ENCODE results near the gene TEN1. TPM values are rescaled to one million over a fixed set of nuclear protein-coding genes. Genes with fewer than 3 reads are reported as not detected.

TEN1 gene
- total and polyA plus RNA-seq, 9 of the 15 experiments (the other 6 are each of a cell fraction or from before 2014, with no cell fraction given), result 1.3 to 25.7 (median 10.1) TPM

GRCh38 chr17:75970011-75970523, 9.0 kb upstream of the TEN1 start (continued):
- peak; percentile 92 for TF ChIP-seq HES1 (IDR thresholded peaks at IDR 0.05; ENCODE audit: low read depth)
- TF ChIP-seq HDAC3 (IDR thresholded peaks at IDR 0.05; ENCODE audit: borderline replicate concordance, partially characterized antibody), result peak; percentile 83
- TF ChIP-seq E2F8 (IDR thresholded peaks at IDR 0.05; ENCODE audit: low read depth, partially characterized antibody), result peak; percentile 67
- TF ChIP-seq TAF9B (IDR thresholded peaks at IDR 0.05; ENCODE audit: partially characterized antibody), result no peak
- no peak for TF ChIP-seq ZNF655 (CRISPR knock-in tag; IDR thresholded peaks at IDR 0.05)
- peak; percentile 43; the same call in 1 of the 2 replicates for TF ChIP-seq BACH1 (tag; IDR thresholded peaks at IDR 0.05)
- TF ChIP-seq SPI1 (IDR thresholded peaks at IDR 0.05; ENCODE audit: borderline replicate concordance, low read depth, low read length), result peak; percentile 87
- TF ChIP-seq FOXM1 (IDR thresholded peaks at IDR 0.05; ENCODE audit: low read depth), result peak; percentile 91
- no peak for TF ChIP-seq FOXM1 (CRISPR knock-in tag; IDR thresholded peaks at IDR 0.05; ENCODE audit: low read depth)
- TF ChIP-seq SMARCC2 (IDR thresholded peaks at IDR 0.05; ENCODE audit: low read depth), result peak; percentile 94
- 0 out of 2 replicates have a peak, but pooled peaks have one; percentile 41 for TF ChIP-seq JUN (IDR thresholded peaks at IDR 0.05; ENCODE audit: borderline replicate concordance, low read depth, low read length)
- TF ChIP-seq JUN (CRISPR knock-in tag; IDR thresholded peaks at IDR 0.05; ENCODE audit: borderline replicate concordance), result no peak
- no peak for TF ChIP-seq SIRT6 (IDR thresholded peaks at IDR 0.05; ENCODE audit: low read depth, low read length)
- no peak for TF ChIP-seq ZKSCAN3 (CRISPR knock-in tag; IDR thresholded peaks at IDR 0.05)
- no peak for TF ChIP-seq TAF15 (IDR thresholded peaks at IDR 0.05; ENCODE audit: low read depth, low read length)
- peak; percentile 98 for TF ChIP-seq SOX6 (IDR thresholded peaks at IDR 0.05)
- TF ChIP-seq KDM5B (IDR thresholded peaks at IDR 0.05; ENCODE audit: insufficient replicate concordance, low read depth, low read length), result no peak
- TF ChIP-seq ZNF184 (CRISPR knock-in tag; IDR thresholded peaks at IDR 0.05), result no peak
- no peak for TF ChIP-seq NFE2L1 (tag; IDR thresholded peaks at IDR 0.05; ENCODE audit: borderline replicate concordance, low read depth)
- TF ChIP-seq PTRF (tag; IDR thresholded peaks at IDR 0.05), result no peak
- TF ChIP-seq PHB2 (IDR thresholded peaks at IDR 0.05; ENCODE audit: low read depth), result peak; percentile 90; the same call in 1 of the 2 replicates
- 0 out of 2 replicates have a peak, but pooled peaks have one; percentile 67 for TF ChIP-seq TARDBP (IDR thresholded peaks at IDR 0.05)
